SJCRH30 (cell line): ENCODE measurements around the gene VPS11. TPM values are rescaled to one million over a fixed set of nuclear protein-coding genes. Genes with fewer than 3 reads are reported as not detected.

Experiments used
- DNase-seq, 2 experiments: peaks; one replicate each; pipeline ENCODE4 v3.0.0-alpha.2; 2015 to 2020
- H3K27ac ChIP-seq: fragments of 250-450 bp; sonication (Bioruptor Pico); 2 replicates; pipeline ENCODE4 v1.5.1; 2020; ENCODE audit warnings: mild to moderate bottlenecking, moderate library complexity
- H3K27me3 ChIP-seq: fragments of 250-450 bp; sonication (Bioruptor Pico); 2 replicates; pipeline ENCODE4 v1.5.1; 2020; ENCODE audit warnings: mild to moderate bottlenecking, moderate library complexity
- H3K36me3 ChIP-seq: fragments of 250-450 bp; sonication (Bioruptor Pico); 2 replicates; pipeline ENCODE4 v1.5.1; 2020; ENCODE audit warnings: mild to moderate bottlenecking, moderate library complexity
- H3K4me1 ChIP-seq: fragments of 250-450 bp; sonication (Bioruptor Pico); 2 replicates; pipeline ENCODE4 v1.5.1; 2020; ENCODE audit warnings: mild to moderate bottlenecking, moderate library complexity
- H3K4me3 ChIP-seq: fragments of 250-450 bp; sonication (Bioruptor Pico); 2 replicates; pipeline ENCODE4 v1.5.1; 2020; ENCODE audit warnings: mild to moderate bottlenecking, moderate library complexity
- H3K9me3 ChIP-seq: fragments of 250-450 bp; sonication (Bioruptor Pico); replicated peaks from 2 replicates; pipeline ENCODE4 v1.5.1; 2020; ENCODE audit warnings: mild to moderate bottlenecking, moderate library complexity
- total RNA-seq: library from RNA; depleted of rRNA; stranded (reverse); fragments of >200 nt; shearing (Covaris generic); gene quantifications from 2 replicates; pipeline ENCODE4 v1.2.3, GENCODE V29; 2014

The VPS11 gene
- total RNA-seq, 1 experiment from 2014 or later, result 11.6 TPM

GRCh38 chr11:119111361-119111925 is 43.8 kb downstream of the VPS11 start:
- Histone ChIP-seq H3K27me3 (no peaks in the 10 kb centered on the region), H3K4me3 (no peak overlapping the region), H3K4me1 (peaks cover 4% of the 10 kb centered on the region), H3K9me3 (no peaks in the 10 kb centered on the region), H3K36me3 (no peaks in the 10 kb centered on the region), H3K27ac (no peak overlapping the region)
- no peak for DNase-seq

GRCh38 chr11:119112314-119113020 is 44.8 kb downstream of the VPS11 start:
- DNase-seq, result no peak
- H3K27ac ChIP-seq, result no peak overlapping the region
- H3K4me1 ChIP-seq, result no peaks in the 10 kb centered on the region; the same call in 1 of the 2 replicates
- H3K9me3 ChIP-seq, result no peaks in the 10 kb centered on the region
- H3K36me3 ChIP-seq, result no peaks in the 10 kb centered on the region
- H3K4me3 ChIP-seq, result no peak overlapping the region
- H3K27me3 ChIP-seq, result no peaks in the 10 kb centered on the region

- no peak overlapping the region for H3K4me3 ChIP-seq
- DNase-seq, result no peak
- no peaks in the 10 kb centered on the region; the same call in 1 of the 2 replicates for H3K4me1 ChIP-seq
- H3K36me3 ChIP-seq, result no peaks in the 10 kb centered on the region
- no peak overlapping the region for H3K27ac ChIP-seq
- no peaks in the 10 kb centered on the region for H3K27me3 ChIP-seq
- no peaks in the 10 kb centered on the region for H3K9me3 ChIP-seq
These were observed 46.1 kb downstream of the VPS11 start for GRCh38 chr11:119113716-119114115.

DNA sequence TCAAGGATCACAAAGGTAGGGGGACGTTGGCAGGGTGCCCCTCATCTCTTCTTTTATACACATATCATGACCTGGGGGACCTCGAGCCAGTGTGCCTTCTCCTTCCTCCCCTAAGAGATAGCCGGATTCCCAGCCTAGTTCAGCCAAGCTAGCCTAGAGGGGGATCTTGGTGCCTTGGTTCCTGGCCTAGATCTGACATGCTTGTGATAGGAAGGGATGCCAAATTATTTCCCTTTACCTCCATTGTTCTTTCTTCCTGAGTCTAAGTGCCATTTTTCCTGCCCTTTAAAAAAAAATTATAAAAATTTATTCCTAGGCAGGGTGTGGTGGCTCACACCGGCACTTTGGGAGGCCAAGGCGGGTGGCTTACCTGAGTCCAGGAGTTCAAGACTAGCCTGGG is 46.7 kb downstream of the VPS11 start:
- Histone ChIP-seq H3K4me3 (no peak overlapping the region), H3K9me3 (no peaks in the 10 kb centered on the region), H3K36me3 (no peaks in the 10 kb centered on the region), H3K4me1 (no peaks in the 10 kb centered on the region), H3K27ac (no peak overlapping the region), H3K27me3 (no peaks in the 10 kb centered on the region)
- DNase-seq, result no peak

DNA sequence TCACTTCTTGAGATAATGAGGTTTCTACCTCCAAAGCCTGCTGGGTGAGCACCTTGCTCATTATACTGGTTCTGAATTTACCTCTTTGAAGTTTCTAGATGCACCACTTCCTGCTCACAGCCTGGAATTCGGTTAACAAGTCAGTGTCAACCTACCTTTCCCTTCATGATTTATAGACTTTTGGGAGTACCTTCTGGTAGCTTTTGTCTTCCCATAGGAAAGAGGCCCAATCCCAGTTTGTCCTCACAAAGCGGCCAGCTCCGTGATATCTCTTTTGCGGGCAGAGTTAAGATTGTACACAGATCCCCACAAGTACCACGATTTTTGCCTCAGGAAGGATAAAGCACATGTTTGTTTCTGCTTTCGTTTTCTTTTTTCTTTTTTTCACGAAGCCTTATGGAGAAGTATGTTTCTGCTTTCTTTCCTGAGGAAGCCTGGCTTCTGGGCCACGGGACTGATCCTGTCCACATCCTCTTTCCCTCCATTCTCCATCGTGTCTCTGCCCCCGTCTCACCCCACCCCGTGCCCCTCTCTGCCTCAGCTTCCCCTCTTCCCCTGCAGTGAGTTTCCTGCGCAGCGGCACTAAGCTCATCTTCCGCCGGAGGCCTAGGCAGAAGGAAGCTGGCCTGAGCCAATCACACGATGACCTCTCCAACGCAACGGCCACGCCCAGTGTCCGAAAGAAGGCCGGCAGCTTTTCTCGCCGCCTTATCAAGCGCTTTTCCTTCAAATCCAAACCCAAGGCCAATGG is 48.0 kb downstream of the VPS11 start:
- Histone ChIP-seq H3K27me3 (no peaks in the 10 kb centered on the region), H3K9me3 (no peaks in the 10 kb centered on the region), H3K4me1 (peaks cover 6% of the 10 kb centered on the region), H3K36me3 (no peaks in the 10 kb centered on the region), H3K27ac (no peak overlapping the region), H3K4me3 (no peak overlapping the region)
- no peak for DNase-seq

- H3K27me3 ChIP-seq, result no peaks in the 10 kb centered on the region
- H3K4me3 ChIP-seq, result no peak overlapping the region
- no peak for DNase-seq
- H3K27ac ChIP-seq, result no peak overlapping the region
- no peaks in the 10 kb centered on the region for H3K36me3 ChIP-seq
- H3K4me1 ChIP-seq, result peaks cover 9% of the 10 kb centered on the region
- no peaks in the 10 kb centered on the region for H3K9me3 ChIP-seq
These were observed 48.6 kb downstream of the VPS11 start for GRCh38 chr11:119116235-119116594.

GRCh38 chr11:119116601-119117000 is 49.0 kb downstream of the VPS11 start:
- Histone ChIP-seq H3K27me3 (no peaks in the 10 kb centered on the region), H3K36me3 (no peaks in the 10 kb centered on the region), H3K27ac (no peak overlapping the region), H3K9me3 (no peaks in the 10 kb centered on the region), H3K4me3 (no peak overlapping the region), H3K4me1 (peaks cover 9% of the 10 kb centered on the region)
- no peak for DNase-seq

DNA sequence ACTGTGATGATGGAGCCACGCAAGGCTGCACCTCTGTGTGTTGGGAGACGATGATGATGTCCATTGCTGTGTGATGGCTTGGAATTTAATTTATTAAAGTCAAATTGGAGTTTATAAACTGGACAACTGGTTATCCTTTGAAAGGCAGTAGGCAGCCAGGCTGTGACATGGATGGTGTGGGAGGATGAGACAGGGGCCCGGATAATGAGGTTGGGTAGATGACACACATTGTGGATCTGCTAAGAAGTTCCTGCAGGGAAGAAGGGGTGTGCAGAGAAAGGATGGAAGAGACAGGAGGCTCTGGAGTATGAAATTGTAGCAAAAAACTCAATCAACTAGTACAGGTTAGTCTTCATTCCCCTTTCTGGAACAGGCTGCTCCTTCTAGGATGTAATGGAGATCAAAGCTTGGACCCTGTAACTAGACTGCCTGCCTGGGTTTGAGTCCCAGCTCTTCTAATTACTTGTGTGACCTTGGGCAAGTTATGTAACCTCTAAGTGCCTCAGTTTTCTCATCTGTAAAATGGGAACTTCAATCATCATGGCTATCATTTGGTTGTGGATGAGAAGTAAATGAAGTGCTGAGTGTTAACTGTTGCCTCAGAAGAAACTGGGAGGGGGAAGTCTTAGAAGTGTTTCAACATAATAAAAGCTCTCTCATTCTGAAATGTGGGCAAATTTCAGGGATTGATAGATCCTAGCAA is 49.5 kb downstream of the VPS11 start:
- no peaks in the 10 kb centered on the region for H3K27me3 ChIP-seq
- peaks cover 9% of the 10 kb centered on the region for H3K4me1 ChIP-seq
- H3K27ac ChIP-seq, result no peak overlapping the region
- H3K9me3 ChIP-seq, result no peaks in the 10 kb centered on the region
- DNase-seq, result no peak
- no peaks in the 10 kb centered on the region for H3K36me3 ChIP-seq
- H3K4me3 ChIP-seq, result no peak overlapping the region

DNA sequence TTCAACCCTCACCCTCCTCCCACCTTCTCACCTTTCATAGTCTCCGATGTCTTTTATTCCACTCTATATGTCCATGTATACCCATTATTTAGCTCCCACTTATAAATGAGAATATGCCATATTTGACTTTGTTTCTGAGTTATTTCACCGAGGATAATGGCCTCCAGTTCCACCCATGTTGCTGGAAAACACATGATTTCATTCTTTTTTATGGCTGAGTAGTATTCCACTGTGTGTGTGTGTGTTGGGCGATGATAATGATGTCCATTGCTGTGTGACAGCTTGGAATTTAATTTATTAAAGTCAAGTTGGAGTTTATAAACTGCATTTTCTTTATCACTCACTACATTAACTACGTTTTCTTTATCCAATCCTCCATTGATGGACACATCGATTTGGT is 50.6 kb downstream of the VPS11 start:
- DNase-seq, result no peak
- Histone ChIP-seq H3K9me3 (no peaks in the 10 kb centered on the region), H3K27me3 (no peaks in the 10 kb centered on the region), H3K27ac (no peak overlapping the region), H3K4me1 (peaks cover 9% of the 10 kb centered on the region), H3K4me3 (no peak overlapping the region), H3K36me3 (no peaks in the 10 kb centered on the region)

DNA sequence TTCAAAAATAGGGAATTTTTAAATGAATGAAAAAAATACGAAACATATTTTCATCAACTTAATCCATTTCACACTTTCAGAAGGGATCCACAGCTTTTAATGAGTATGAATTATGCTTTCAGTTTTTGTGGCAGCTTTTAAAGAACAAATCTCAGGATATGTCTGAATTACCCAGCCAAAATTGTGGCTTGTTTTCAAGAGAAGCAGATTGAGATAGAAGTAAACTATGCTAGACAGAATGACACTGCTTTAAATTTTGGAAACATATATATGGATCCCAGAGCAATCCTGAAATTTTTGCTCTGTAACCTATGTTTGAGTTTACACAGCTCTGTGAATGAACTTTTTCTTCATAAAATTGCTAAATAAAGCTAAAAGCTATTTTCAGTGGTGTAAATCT is 51.3 kb downstream of the VPS11 start:
- H3K27me3 ChIP-seq, result no peaks in the 10 kb centered on the region

DNA sequence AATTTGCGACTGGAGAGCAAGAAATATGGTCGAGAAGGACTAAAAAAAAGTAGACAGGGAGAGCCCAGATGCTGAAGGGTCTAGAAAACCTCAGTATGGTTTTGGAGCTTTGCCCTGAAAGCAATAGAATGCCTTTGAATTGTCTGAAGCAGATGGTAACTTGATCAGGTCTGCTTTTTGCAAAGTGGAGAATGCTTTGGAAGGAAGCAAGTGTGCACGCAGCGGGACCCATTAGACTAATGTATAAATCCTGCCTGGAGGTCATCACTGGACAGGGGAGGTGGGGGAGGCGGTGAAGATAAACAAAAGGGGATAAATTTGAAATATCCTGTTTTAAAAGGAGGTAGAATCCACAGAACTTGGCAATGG is 53.0 kb downstream of the VPS11 start:
- Histone ChIP-seq H3K27me3 (no peaks in the 10 kb centered on the region), H3K27ac (peak overlapping the region; percentile 70), H3K9me3 (no peaks in the 10 kb centered on the region), H3K4me1 (peaks cover 9% of the 10 kb centered on the region), H3K4me3 (peak overlapping the region; percentile 99), H3K36me3 (0 out of 2 replicates have a peak, but pooled peaks cover 2% of the 10 kb centered on the region)
- DNase-seq, result peak in 1 of 2 experiments; percentile 54

More for the DNA sequence above, 51.3 kb downstream of the VPS11 start:
- H3K4me1 ChIP-seq, result peaks cover 9% of the 10 kb centered on the region
- no peaks in the 10 kb centered on the region for H3K9me3 ChIP-seq
- no peak overlapping the region for H3K27ac ChIP-seq
- no peak for DNase-seq
- no peak overlapping the region for H3K4me3 ChIP-seq
- H3K36me3 ChIP-seq, result no peaks in the 10 kb centered on the region

- no peaks in the 10 kb centered on the region for H3K9me3 ChIP-seq
- H3K27ac ChIP-seq, result peak within 1 kb of the TSS; percentile 70
- H3K36me3 ChIP-seq, result 0 out of 2 replicates have a peak, but pooled peaks cover 2% of the 10 kb centered on the region
- H3K4me1 ChIP-seq, result peaks cover 9% of the 10 kb centered on the region
- peak within 1 kb of the TSS; percentile 99 for H3K4me3 ChIP-seq
- no peaks in the 10 kb centered on the region for H3K27me3 ChIP-seq
- peak; percentile 97 to 98 for DNase-seq
These were observed 53.6 kb downstream of the VPS11 start, which contains the start of gene HINFP for GRCh38 chr11:119121008-119121810. TSS of gene HINFP (plus strand) at chr11:119121580. CDS start at chr11:119126945, 5,365 bp downstream.

DNA sequence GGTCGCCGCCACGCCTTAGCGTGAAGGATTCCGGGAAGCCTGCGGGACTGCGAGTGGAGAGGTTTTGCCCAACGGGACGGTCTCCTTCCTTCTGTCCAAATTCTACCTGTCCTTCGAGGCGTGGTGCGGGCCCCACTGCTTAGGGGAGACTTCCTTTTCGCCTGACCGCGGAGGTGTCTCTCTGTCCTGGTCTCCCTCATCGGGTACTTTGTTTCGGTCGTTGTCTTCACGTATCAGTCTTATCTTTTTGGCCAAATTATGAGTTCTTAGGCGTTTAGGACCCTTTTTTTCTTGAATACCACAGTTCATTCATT is 54.1 kb downstream of the VPS11 start:
- Histone ChIP-seq H3K4me1 (peaks cover 9% of the 10 kb centered on the region), H3K4me3 (peak overlapping the region; percentile 99), H3K9me3 (no peaks in the 10 kb centered on the region), H3K36me3 (0 out of 2 replicates have a peak, but pooled peaks cover 2% of the 10 kb centered on the region), H3K27ac (peak overlapping the region; percentile 49; the same call in 1 of the 2 replicates), H3K27me3 (no peaks in the 10 kb centered on the region)
- no peak for DNase-seq

GRCh38 chr11:119125821-119126220 is 58.2 kb downstream of the VPS11 start:
- Histone ChIP-seq H3K4me3 (no peak overlapping the region), H3K36me3 (0 out of 2 replicates have a peak, but pooled peaks cover 2% of the 10 kb centered on the region), H3K27ac (no peak overlapping the region), H3K4me1 (peaks cover 1% of the 10 kb centered on the region), H3K9me3 (no peaks in the 10 kb centered on the region), H3K27me3 (no peaks in the 10 kb centered on the region)
- DNase-seq, result no peak
